ENCODE results near the gene ARPC2. TPM values are rescaled to one million over a fixed set of nuclear protein-coding genes. Genes with fewer than 3 reads are reported as not detected.

ARPC2 gene
- total RNA-seq, 1 experiment from 2014 or later: 568 TPM

DNA sequence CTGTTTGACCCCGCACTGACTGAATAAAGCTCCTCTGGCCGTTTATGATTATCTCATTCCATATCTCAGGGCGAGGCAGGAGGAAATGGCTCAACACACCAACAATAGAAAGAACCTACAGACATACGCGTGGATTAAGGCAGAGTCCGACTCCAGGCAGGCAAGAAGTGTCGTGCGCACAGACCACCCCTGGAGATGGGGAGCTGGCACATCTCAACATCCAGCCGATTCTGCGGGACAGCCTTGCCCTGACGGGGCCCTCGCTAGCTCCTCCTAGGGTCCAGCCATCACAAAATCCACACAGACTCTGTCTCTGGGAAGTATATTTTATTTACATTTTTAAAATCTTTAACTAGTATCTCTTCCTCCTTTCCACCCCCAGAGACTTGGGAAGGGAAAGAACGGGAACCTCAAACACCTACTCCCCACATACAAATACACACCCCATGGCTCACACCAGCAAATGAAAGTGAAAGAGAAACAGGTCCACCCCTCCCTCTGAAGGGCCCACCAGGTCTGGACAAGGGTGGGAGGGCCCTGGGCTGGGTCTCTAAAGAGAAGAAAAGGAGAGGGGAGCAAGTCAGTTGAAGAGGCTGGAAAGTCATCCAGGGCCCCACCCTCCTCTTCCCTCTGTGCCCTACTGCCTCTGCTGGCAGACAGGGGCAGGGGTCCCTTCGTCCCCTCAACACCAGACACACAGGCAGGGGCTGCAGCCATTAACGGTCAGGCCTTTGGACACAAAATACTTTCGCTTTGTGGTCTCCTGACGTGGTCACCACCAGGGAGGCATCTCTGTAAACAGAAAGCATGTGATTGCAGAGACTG lies 47.0 kb downstream of the ARPC2 start:
- no peak for DNase-seq
- no peaks in the 10 kb centered on the region for H3K9me3 ChIP-seq (ENCODE audit: low read length)
- peaks cover 6% of the 10 kb centered on the region; the same call in 1 of the 2 replicates for H3K36me3 ChIP-seq (ENCODE audit: insufficient read depth, low read length)
- no peak overlapping the region for H3K4me3 ChIP-seq (ENCODE audit: low read length)
- peaks cover 17% of the 10 kb centered on the region for H3K4me1 ChIP-seq (ENCODE audit: low read length)
- peaks cover under 1% of the 10 kb centered on the region; the same call in 1 of the 2 replicates for H4K20me1 ChIP-seq (ENCODE audit: insufficient read depth, low read depth, low read length)
- no peak overlapping the region for H3K27ac ChIP-seq (ENCODE audit: low read length)
- H3K9ac ChIP-seq (ENCODE audit: low read length): no peak overlapping the region
- no peaks in the 10 kb centered on the region for H3K27me3 ChIP-seq (ENCODE audit: low read length)
- peaks cover 2% of the 10 kb centered on the region for H3K79me2 ChIP-seq (ENCODE audit: low read length)
- no peaks in the 10 kb centered on the region for H3K9me2 ChIP-seq (replicated peaks; ENCODE audit: insufficient read depth, low read length)
- H3K4me2 ChIP-seq (ENCODE audit: low read depth, low read length, poor library complexity, severe bottlenecking): no peak overlapping the region
- H2AFZ ChIP-seq (ENCODE audit: low read length): no peak overlapping the region

DNA sequence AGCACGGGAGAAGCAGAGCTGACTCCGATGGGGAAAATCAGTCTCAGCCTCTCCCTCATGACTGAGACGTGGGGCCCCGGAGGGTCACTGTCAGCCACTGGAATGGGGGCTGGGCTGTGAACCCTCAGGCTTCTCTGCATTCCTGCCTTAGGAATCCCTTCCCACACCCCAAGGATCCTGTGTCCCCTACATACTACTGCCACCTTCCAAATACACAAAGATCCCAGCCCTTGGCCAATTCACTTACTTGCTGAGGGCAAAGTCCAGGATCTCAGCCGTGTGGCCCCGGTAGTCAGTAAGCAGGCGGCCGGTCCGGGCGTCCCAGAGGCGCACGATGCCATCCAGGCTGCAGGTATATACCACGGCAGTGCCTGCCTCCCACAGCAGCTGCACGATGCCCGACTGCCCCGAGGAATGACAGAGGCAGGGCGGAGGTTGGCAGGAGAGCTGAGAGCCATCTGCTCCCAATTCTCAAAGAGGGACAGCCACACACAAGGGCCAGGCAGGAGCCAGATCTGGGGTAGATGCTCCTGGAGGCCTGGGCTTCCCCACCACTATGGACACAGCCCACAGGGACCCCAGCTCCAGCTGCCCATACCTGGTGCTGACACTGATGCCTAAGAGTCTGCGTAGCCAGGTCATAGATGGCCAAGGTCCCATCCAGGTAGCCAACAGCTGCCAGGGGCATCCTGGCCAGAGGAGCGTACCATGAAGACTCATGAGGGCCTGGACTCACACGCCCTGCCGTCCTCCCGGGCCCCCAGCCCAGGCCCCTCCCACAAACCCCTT lies 48.0 kb downstream of the ARPC2 start:
- no peak for DNase-seq
- no peak overlapping the region for H3K27ac ChIP-seq (ENCODE audit: low read length)
- no peaks in the 10 kb centered on the region for H3K9me2 ChIP-seq (replicated peaks; ENCODE audit: insufficient read depth, low read length)
- no peak overlapping the region for H2AFZ ChIP-seq (ENCODE audit: low read length)
- H3K36me3 ChIP-seq (ENCODE audit: insufficient read depth, low read length): peaks cover 6% of the 10 kb centered on the region; the same call in 1 of the 2 replicates
- no peaks in the 10 kb centered on the region for H3K9me3 ChIP-seq (ENCODE audit: low read length)
- H4K20me1 ChIP-seq (ENCODE audit: insufficient read depth, low read depth, low read length): peaks cover 4% of the 10 kb centered on the region; the same call in 1 of the 2 replicates
- peaks cover 20% of the 10 kb centered on the region for H3K4me1 ChIP-seq (ENCODE audit: low read length)
- H3K9ac ChIP-seq (ENCODE audit: low read length): no peak overlapping the region
- no peaks in the 10 kb centered on the region for H3K27me3 ChIP-seq (ENCODE audit: low read length)
- H3K4me2 ChIP-seq (ENCODE audit: low read depth, low read length, poor library complexity, severe bottlenecking): no peak overlapping the region
- no peak overlapping the region for H3K4me3 ChIP-seq (ENCODE audit: low read length)
- H3K79me2 ChIP-seq (ENCODE audit: low read length): peaks cover 11% of the 10 kb centered on the region

DNA sequence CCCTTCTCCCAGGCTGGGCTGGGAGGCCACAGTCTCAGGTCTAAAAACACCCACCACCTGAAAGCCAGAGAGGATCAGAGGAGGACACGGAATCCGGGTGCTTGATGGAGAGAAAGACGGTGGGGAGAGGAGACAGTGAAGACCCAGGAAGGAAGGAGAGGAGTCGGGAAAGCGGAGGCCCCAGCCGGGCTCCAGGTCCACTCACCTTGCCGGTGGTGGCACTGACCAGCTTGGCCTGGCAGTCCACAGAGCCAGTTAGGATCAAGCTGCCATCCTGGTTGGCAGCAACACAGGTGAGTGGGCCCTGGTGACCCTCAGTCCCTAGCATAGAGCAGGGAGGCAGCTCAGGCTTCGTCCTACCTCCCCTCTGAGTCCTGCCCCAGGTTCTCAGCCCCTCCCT lies 48.6 kb downstream of the ARPC2 start:
- Histone ChIP-seq H3K9ac (ENCODE audit: low read length) (no peak overlapping the region), H2AFZ (ENCODE audit: low read length) (no peak overlapping the region), H3K27ac (ENCODE audit: low read length) (no peak overlapping the region), H4K20me1 (ENCODE audit: insufficient read depth, low read depth, low read length) (peaks cover 4% of the 10 kb centered on the region; the same call in 1 of the 2 replicates), H3K79me2 (ENCODE audit: low read length) (peaks cover 11% of the 10 kb centered on the region), H3K4me2 (ENCODE audit: low read depth, low read length, poor library complexity, severe bottlenecking) (no peak overlapping the region), H3K4me3 (ENCODE audit: low read length) (no peak overlapping the region), H3K9me3 (ENCODE audit: low read length) (no peaks in the 10 kb centered on the region), H3K27me3 (ENCODE audit: low read length) (no peaks in the 10 kb centered on the region), H3K36me3 (ENCODE audit: insufficient read depth, low read length) (peaks cover 6% of the 10 kb centered on the region; the same call in 1 of the 2 replicates), H3K4me1 (ENCODE audit: low read length) (peaks cover 20% of the 10 kb centered on the region), H3K9me2 (replicated peaks; ENCODE audit: insufficient read depth, low read length) (no peaks in the 10 kb centered on the region)
- DNase-seq: no peak

DNA sequence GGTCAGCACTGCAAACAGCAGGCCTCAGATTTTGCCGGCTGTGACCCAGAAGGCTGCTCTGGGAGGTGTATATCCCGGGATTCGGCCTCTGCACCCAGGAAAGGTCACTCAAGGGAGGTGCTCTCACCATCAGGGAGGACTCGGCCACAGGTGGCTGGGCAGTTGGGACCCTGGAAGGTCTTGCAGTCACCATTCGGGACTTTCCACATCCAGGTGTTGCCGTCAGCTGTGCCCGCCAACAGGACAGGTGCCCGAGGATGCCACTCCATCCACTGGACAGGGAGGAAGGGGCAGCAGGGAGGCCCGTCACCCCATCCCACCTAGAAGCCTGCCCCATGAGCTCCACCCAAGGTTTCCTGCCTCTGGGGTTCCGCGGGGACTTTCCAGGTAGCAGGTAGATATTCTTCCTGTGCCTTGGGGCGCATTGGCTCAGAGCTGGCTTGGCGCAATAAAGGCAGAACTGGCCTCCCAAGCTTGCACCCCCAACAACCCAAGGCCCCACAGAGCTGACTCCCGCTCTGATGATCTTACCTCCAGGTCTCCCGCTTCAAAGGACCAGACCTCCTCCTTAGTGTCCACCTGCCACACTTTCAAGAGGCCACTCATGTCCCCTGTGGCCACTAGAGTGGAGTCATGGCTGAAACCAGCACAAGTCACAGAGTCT lies 49.5 kb downstream of the ARPC2 start:
- Histone ChIP-seq H3K79me2 (ENCODE audit: low read length) (peaks cover 18% of the 10 kb centered on the region), H2AFZ (ENCODE audit: low read length) (no peak overlapping the region), H3K4me3 (ENCODE audit: low read length) (no peak overlapping the region), H3K27ac (ENCODE audit: low read length) (no peak overlapping the region), H3K36me3 (ENCODE audit: insufficient read depth, low read length) (peaks cover 6% of the 10 kb centered on the region; the same call in 1 of the 2 replicates), H3K9me3 (ENCODE audit: low read length) (no peaks in the 10 kb centered on the region), H4K20me1 (ENCODE audit: insufficient read depth, low read depth, low read length) (peaks cover 4% of the 10 kb centered on the region; the same call in 1 of the 2 replicates), H3K27me3 (ENCODE audit: low read length) (no peaks in the 10 kb centered on the region), H3K9me2 (replicated peaks; ENCODE audit: insufficient read depth, low read length) (no peaks in the 10 kb centered on the region), H3K4me1 (ENCODE audit: low read length) (peaks cover 16% of the 10 kb centered on the region), H3K4me2 (ENCODE audit: low read depth, low read length, poor library complexity, severe bottlenecking) (no peak overlapping the region), H3K9ac (ENCODE audit: low read length) (no peak overlapping the region)
- no peak for DNase-seq

DNA sequence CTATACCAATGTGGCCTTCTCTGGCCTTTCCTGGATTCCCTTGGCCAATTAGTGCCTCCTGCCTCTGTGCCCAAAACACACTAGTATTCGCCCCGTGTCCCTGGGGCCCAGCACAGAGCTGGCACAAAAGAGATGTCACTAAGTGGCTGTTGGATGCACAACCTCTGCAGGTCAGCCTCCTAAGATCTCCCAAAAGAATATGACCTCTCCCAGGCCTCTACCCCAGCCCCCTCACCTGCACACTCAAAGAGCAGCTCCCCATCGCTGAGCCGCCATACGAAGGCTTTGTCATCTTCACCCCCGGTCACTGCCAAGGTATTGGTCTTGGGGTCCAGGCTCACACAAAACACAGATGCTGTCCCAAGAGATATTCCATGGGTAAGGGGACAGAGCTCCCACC lies 50.3 kb downstream of the ARPC2 start:
- Histone ChIP-seq H3K36me3 (ENCODE audit: insufficient read depth, low read length) (peaks cover 6% of the 10 kb centered on the region; the same call in 1 of the 2 replicates), H3K9me2 (replicated peaks; ENCODE audit: insufficient read depth, low read length) (no peaks in the 10 kb centered on the region), H3K27ac (ENCODE audit: low read length) (no peak overlapping the region), H3K4me3 (ENCODE audit: low read length) (no peak overlapping the region), H3K79me2 (ENCODE audit: low read length) (peaks cover 18% of the 10 kb centered on the region), H3K4me2 (ENCODE audit: low read depth, low read length, poor library complexity, severe bottlenecking) (no peak overlapping the region), H2AFZ (ENCODE audit: low read length) (no peak overlapping the region), H4K20me1 (ENCODE audit: insufficient read depth, low read depth, low read length) (peaks cover 8% of the 10 kb centered on the region; the same call in 1 of the 2 replicates), H3K4me1 (ENCODE audit: low read length) (peaks cover 16% of the 10 kb centered on the region), H3K27me3 (ENCODE audit: low read length) (no peaks in the 10 kb centered on the region), H3K9ac (ENCODE audit: low read length) (no peak overlapping the region), H3K9me3 (ENCODE audit: low read length) (no peaks in the 10 kb centered on the region)
- no peak for DNase-seq

DNA sequence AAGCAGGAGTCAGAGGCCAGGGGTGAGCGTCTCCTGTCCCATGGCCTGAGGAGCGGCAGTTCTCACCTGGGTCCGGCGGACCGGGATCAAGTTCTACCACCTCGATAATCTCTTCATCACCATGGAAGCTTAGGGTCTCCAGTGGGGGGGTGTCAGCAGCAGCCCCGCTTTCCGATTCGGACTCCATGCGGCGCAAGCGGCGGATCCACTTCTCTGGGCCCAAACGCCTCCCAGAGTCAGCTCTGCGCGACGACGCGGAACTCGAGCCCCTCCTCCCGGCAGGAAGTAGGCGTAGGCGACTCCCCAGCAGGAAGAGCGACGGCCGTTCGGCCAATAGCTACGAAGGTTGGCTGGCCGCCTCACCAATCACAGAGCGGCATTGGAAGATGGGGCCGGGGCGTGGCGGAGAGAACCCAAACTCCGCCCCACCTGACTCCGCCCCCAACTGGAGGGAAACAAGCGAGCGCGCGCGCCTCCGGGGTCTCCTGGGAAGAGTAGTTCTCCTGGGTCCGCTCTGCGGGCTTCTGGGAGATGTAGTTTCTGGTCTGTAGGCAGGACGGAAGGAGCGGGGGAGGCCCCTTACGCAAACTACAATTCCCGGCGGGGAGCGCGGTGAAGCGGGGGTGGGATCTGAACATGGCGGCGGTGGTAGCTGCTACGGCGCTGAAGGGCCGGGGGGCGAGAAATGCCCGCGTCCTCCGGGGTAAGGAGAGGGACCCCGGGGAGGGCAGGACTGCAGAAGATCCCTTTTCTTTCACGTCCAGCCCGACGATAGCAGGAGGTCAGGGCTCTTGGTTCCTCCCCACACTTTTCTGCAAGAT lies 53.1 kb downstream of the ARPC2 start, which contains the start of the genes AAMP and PNKD:
Gene AAMP (minus strand): TSS at position 238 of the 821 bp plus-strand sequence. CDS start 51 bp downstream, at position 187.
Gene PNKD (plus strand): TSS at position 620 of the 821 bp plus-strand sequence. CDS start 17 bp downstream, at position 637.
- Histone ChIP-seq H4K20me1 (ENCODE audit: insufficient read depth, low read depth, low read length) (peaks cover 9% of the 10 kb centered on the region; the same call in 1 of the 2 replicates), H3K9me2 (replicated peaks; ENCODE audit: insufficient read depth, low read length) (no peaks in the 10 kb centered on the region), H3K79me2 (ENCODE audit: low read length) (peaks cover 18% of the 10 kb centered on the region)

More for the DNA sequence above, 53.1 kb downstream of the ARPC2 start, which contains the start of the genes AAMP and PNKD:
- Histone ChIP-seq H3K4me1 (ENCODE audit: low read length) (peaks cover 25% of the 10 kb centered on the region), H3K4me2 (ENCODE audit: low read depth, low read length, poor library complexity, severe bottlenecking) (peak within 1 kb of the TSS; percentile 100), H3K9ac (ENCODE audit: low read length) (peak within 1 kb of the TSS; percentile 94), H3K36me3 (ENCODE audit: insufficient read depth, low read length) (peaks cover 14% of the 10 kb centered on the region; the same call in 1 of the 2 replicates), H2AFZ (ENCODE audit: low read length) (peak within 1 kb of the TSS; percentile 63; the same call in 1 of the 2 replicates), H3K27ac (ENCODE audit: low read length) (peak within 1 kb of the TSS; percentile 53), H3K4me3 (ENCODE audit: low read length) (peak within 1 kb of the TSS; percentile 98), H3K9me3 (ENCODE audit: low read length) (no peaks in the 10 kb centered on the region), H3K27me3 (ENCODE audit: low read length) (no peaks in the 10 kb centered on the region)
- peak; percentile 100 for DNase-seq

Measured in Karpas-422 (cell line).